DND-41 (cell line): Measurements from ENCODE around the gene SUPT3H.

Experiments used
- ATAC-seq: fragments of 200-7000 bp; cut with Tn5 transposase; 3 replicates; pipeline ENCODE4 v1.9.1; 2021; ENCODE audit warnings: low read depth; ENCODE audit not compliant: insufficient read depth
- DNase-seq: peaks from one replicate; pipeline ENCODE4 v3.0.0-alpha.2; 2020
- H2AFZ ChIP-seq: 2 replicates; pipeline ENCODE4 v1.6.0; 2012; ENCODE audit warnings: low read depth, low read length
- H3K27ac ChIP-seq: 2 replicates; pipeline ENCODE4 v1.5.1; 2012; ENCODE audit warnings: low read length, inconsistent platforms
- H3K27me3 ChIP-seq: fragments of 200-600 bp; sonication (generic); 2 replicates; pipeline ENCODE4 v1.6.0; 2012; ENCODE audit warnings: low read length, mild to moderate bottlenecking, inconsistent platforms; ENCODE audit not compliant: insufficient read depth, poor library complexity
- H3K36me3 ChIP-seq: 2 replicates; pipeline ENCODE4 v1.5.1; 2012; ENCODE audit warnings: low read length, inconsistent platforms; ENCODE audit not compliant: insufficient read depth
- H3K4me1 ChIP-seq: 2 replicates; pipeline ENCODE4 v1.5.1; 2012; ENCODE audit warnings: mild to moderate bottlenecking, low read length; ENCODE audit not compliant: insufficient read depth
- H3K4me2 ChIP-seq: 2 replicates; pipeline ENCODE4 v1.6.0; 2012; ENCODE audit warnings: mild to moderate bottlenecking, moderate library complexity, low read length, inconsistent platforms; ENCODE audit not compliant: insufficient read depth
- H3K4me3 ChIP-seq, 2 experiments: fragments of 200-600 bp in 1 of 2; shearing (Covaris generic) in 1 of 2; 2 replicates each; pipeline ENCODE4 v1.5.1; 2012 to 2016; ENCODE audit warnings: inconsistent platforms in 2 of 2, low read length in 2 of 2, mild to moderate bottlenecking in 2 of 2, low read depth in 1 of 2, moderate library complexity in 1 of 2
- H3K79me2 ChIP-seq: 2 replicates; pipeline ENCODE4 v1.6.0; 2012; ENCODE audit warnings: low read length, inconsistent platforms; ENCODE audit not compliant: insufficient read depth
- H3K9ac ChIP-seq: 2 replicates; pipeline ENCODE4 v1.6.0; 2012; ENCODE audit warnings: low read depth, mild to moderate bottlenecking, inconsistent platforms, low read length, moderate library complexity
- H3K9me3 ChIP-seq: 2 replicates; pipeline ENCODE4 v1.5.1; 2012; ENCODE audit warnings: low read length, moderate library complexity, mild to moderate bottlenecking, inconsistent platforms; ENCODE audit not compliant: insufficient read depth, severe bottlenecking
- H4K20me1 ChIP-seq: 2 replicates; pipeline ENCODE4 v1.6.0; 2012; ENCODE audit warnings: low read length; ENCODE audit not compliant: insufficient read depth
- CTCF ChIP-seq: IDR thresholded peaks from 2 replicates; pipeline ENCODE4 v1.5.1; 2012; ENCODE audit warnings: borderline replicate concordance, low read length, moderate library complexity, mild to moderate bottlenecking; ENCODE audit not compliant: poor library complexity, severe bottlenecking; ENCODE audit errors: extremely low read depth
- EZH2 ChIP-seq: IDR thresholded peaks from 3 replicates; pipeline ENCODE4 v1.6.1; 2012; ENCODE audit warnings: borderline replicate concordance, low read depth, mild to moderate bottlenecking, moderate library complexity, low read length, inconsistent platforms; ENCODE audit not compliant: severe bottlenecking

The SUPT3H gene

GRCh38 chr6:44942798-44943197, 434.9 kb downstream of the SUPT3H start:
- no peak for ATAC-seq
- H3K9ac ChIP-seq = no peak overlapping the region
- H3K79me2 ChIP-seq = no peaks in the 10 kb centered on the region
- H3K9me3 ChIP-seq = peaks cover 12% of the 10 kb centered on the region
- no peaks in the 10 kb centered on the region; the same call in 1 of the 2 replicates for H3K36me3 ChIP-seq
- H3K4me2 ChIP-seq = no peak overlapping the region
- H3K4me3 ChIP-seq = no peak overlapping the region
- H3K4me1 ChIP-seq = no peaks in the 10 kb centered on the region
- no peaks in the 10 kb centered on the region for H4K20me1 ChIP-seq
- no peak for DNase-seq
- TF ChIP-seq EZH2 (no peak), CTCF (no peak)
- no peak overlapping the region for H3K27ac ChIP-seq
- no peaks in the 10 kb centered on the region for H3K27me3 ChIP-seq
- no peak overlapping the region for H2AFZ ChIP-seq

GRCh38 chr6:44942201-44942600, 435.5 kb downstream of the SUPT3H start:
- ATAC-seq (no peak), DNase-seq (no peak)
- Histone ChIP-seq H3K4me1 (no peaks in the 10 kb centered on the region), H3K36me3 (no peaks in the 10 kb centered on the region; the same call in 1 of the 2 replicates), H2AFZ (no peak overlapping the region), H3K4me3 (no peak overlapping the region), H3K27ac (no peak overlapping the region), H3K9me3 (peaks cover 11% of the 10 kb centered on the region), H3K4me2 (no peak overlapping the region), H3K27me3 (no peaks in the 10 kb centered on the region), H3K79me2 (no peaks in the 10 kb centered on the region), H3K9ac (no peak overlapping the region), H4K20me1 (no peaks in the 10 kb centered on the region)
- TF ChIP-seq EZH2 (no peak), CTCF (no peak)

DNA sequence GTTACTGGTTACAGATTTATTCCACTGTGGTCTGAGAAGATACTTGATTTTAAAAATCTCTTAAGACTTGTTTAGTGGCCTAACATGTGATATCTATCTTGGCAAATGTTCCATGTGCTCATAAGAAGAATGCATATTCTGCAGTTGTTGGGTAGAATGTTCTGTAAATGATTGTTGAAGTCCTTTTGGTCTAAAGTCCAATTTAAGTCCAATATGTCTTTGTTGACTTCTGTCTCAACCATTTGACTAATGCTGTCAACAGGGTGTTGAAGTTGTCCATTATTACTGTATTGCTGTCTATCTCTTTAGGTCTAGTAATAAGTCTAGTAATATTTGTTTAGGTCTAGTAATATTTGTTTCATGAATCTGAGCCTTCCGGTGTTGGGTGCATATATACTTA, 437.4 kb downstream of the SUPT3H start:
- no peak for TF ChIP-seq EZH2
- no peak for TF ChIP-seq CTCF
- H3K4me2 ChIP-seq = no peak overlapping the region
- no peaks in the 10 kb centered on the region for H4K20me1 ChIP-seq
- no peak overlapping the region for H3K4me3 ChIP-seq
- no peak overlapping the region for H2AFZ ChIP-seq
- H3K9ac ChIP-seq = no peak overlapping the region
- no peaks in the 10 kb centered on the region for H3K36me3 ChIP-seq
- peaks cover 3% of the 10 kb centered on the region for H3K9me3 ChIP-seq
- H3K27me3 ChIP-seq = no peaks in the 10 kb centered on the region
- DNase-seq (no peak), ATAC-seq (no peak)
- H3K27ac ChIP-seq = no peak overlapping the region
- H3K79me2 ChIP-seq = no peaks in the 10 kb centered on the region
- peaks cover 9% of the 10 kb centered on the region for H3K4me1 ChIP-seq
